ENCODE measurements around the gene HGFAC. TPM values are rescaled to one million over a fixed set of nuclear protein-coding genes. Genes with fewer than 3 reads are reported as not detected.

The HGFAC gene
- total RNA-seq, 1 donor from 2014 or later, result 1.0 TPM

DNA sequence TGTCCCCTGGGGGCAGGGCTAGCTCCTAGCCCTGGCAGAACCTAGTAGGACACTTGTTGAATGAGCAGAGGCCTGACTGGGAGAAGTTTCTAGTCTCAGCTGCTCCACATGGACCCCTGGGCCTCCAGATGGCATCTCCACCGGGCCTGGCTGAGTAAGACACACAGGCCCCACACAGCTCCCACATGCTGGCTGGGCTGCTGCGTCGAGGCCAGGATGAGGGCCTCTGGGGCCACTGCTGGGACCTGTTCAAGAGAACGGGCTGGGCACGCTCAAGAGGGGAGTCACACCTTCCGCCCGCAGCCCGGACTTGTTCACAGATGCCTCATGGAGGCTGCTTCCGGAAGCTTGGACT lies 4.2 kb upstream of the HGFAC start:
- TF ChIP-seq CTCF (IDR thresholded peaks at IDR 0.05), result no peak
- DNase-seq (no peak), ATAC-seq (no peak)
- H3K27me3 ChIP-seq (ENCODE audit: low read depth), result no peaks in the 10 kb centered on the region
- no peak overlapping the region for H3K27ac ChIP-seq
- no peaks in the 10 kb centered on the region for H3K9me3 ChIP-seq
- H3K36me3 ChIP-seq, result peaks cover 6% of the 10 kb centered on the region
- intact Hi-C loops (cut with DNase I), result no loop called here
- peaks cover 8% of the 10 kb centered on the region for H3K4me1 ChIP-seq
- H3K4me3 ChIP-seq, result no peak overlapping the region

DNA sequence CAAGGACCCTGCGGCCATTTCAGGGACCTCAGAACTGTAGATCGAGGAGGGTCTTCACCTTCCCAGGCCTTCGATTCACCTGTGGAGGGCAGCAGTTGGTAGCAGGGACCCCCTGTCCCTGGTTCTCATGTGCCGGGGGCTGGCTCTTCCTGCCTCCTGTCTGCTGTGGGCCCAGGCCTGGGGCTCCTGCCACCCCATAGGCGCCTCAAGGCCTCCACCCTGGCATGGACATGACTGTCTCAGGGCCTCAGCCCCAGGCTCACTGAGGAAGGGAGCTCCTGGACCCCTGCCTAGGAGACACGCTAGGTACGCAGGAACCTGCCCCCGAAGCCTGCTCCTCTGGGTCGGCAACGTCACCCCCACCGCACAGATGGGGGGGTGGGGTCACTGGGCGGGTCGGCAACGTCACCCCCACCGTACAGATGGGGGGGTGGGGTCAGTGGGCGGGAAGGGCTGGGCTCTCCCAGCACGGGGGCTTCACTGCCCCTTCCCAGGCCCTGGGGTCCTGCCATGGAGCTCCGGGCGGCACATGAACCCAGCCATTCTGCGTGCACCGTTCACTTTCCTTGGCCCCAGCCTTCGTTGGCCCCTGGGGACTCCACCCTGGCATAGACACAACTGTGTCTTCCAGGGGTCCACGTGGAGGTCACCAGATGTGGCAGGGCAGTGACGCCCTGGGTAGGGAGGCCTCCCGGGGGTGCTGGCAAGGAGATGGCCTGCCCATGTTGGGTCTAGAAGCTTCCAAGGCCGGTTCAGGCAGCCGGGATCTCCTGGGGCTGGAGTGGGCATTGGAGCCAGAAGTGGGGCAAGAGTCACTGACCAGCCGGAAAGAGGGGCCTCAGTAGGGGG lies 3.5 kb upstream of the HGFAC start:
- Histone ChIP-seq H3K27me3 (ENCODE audit: low read depth) (no peaks in the 10 kb centered on the region), H3K4me1 (peaks cover 9% of the 10 kb centered on the region), H3K9me3 (no peaks in the 10 kb centered on the region), H3K27ac (no peak overlapping the region), H3K4me3 (no peak overlapping the region), H3K36me3 (no peaks in the 10 kb centered on the region)
- TF ChIP-seq CTCF (IDR thresholded peaks at IDR 0.05), result no peak
- ATAC-seq, result no peak
- DNase-seq, result no peak
- intact Hi-C loops (cut with DNase I), result no loop called here

GRCh38 chr4:3438847-3439180 lies 3.0 kb upstream of the HGFAC start:
- TF ChIP-seq CTCF (IDR thresholded peaks at IDR 0.05), result no peak
- no peaks in the 10 kb centered on the region for H3K9me3 ChIP-seq
- ATAC-seq, result no peak
- intact Hi-C loops (cut with DNase I), result no loop called here
- no peaks in the 10 kb centered on the region for H3K36me3 ChIP-seq
- H3K4me1 ChIP-seq, result peaks cover 12% of the 10 kb centered on the region
- no peak for DNase-seq
- H3K4me3 ChIP-seq, result no peak overlapping the region
- no peaks in the 10 kb centered on the region for H3K27me3 ChIP-seq (ENCODE audit: low read depth)
- H3K27ac ChIP-seq, result no peak overlapping the region

GRCh38 chr4:3439391-3439790 lies 2.4 kb upstream of the HGFAC start:
- no peaks in the 10 kb centered on the region for H3K27me3 ChIP-seq (ENCODE audit: low read depth)
- DNase-seq (no peak), ATAC-seq (no peak)
- no peak for TF ChIP-seq CTCF (IDR thresholded peaks at IDR 0.05)
- no peaks in the 10 kb centered on the region for H3K9me3 ChIP-seq
- no peak overlapping the region for H3K4me3 ChIP-seq
- no peak overlapping the region for H3K27ac ChIP-seq
- H3K36me3 ChIP-seq, result no peaks in the 10 kb centered on the region
- intact Hi-C loops (cut with DNase I), result no loop called here
- H3K4me1 ChIP-seq, result peaks cover 12% of the 10 kb centered on the region

DNA sequence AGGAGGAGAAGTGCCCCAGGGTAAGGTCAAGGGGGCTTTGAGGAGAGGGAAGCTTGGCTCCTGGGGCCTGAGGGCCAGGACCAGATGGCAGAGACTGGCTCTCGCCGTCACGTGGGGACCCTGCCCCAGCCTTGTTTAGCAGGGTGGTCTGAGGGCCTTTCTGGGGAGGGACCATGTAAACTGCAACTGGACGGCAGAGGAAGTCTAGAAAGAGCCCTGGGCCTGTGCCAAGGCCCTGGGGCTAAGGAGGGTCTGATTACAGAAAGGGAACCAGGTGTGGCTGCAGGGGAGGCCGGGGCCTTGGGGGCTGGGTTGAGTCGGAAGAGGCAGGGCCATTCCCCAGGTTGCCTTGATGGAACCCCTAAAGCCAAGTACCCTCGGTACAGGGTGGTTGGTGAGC lies 1.8 kb upstream of the HGFAC start:
- Histone ChIP-seq H3K4me1 (peaks cover 12% of the 10 kb centered on the region), H3K9me3 (no peaks in the 10 kb centered on the region), H3K36me3 (no peaks in the 10 kb centered on the region), H3K4me3 (no peak overlapping the region), H3K27me3 (ENCODE audit: low read depth) (no peaks in the 10 kb centered on the region), H3K27ac (no peak overlapping the region)
- ATAC-seq (no peak), DNase-seq (no peak)
- TF ChIP-seq CTCF (IDR thresholded peaks at IDR 0.05), result no peak
- intact Hi-C loops (cut with DNase I), result no loop called here
